ENCODE measurements around the gene MEIS2.

MEIS2 gene

DNA sequence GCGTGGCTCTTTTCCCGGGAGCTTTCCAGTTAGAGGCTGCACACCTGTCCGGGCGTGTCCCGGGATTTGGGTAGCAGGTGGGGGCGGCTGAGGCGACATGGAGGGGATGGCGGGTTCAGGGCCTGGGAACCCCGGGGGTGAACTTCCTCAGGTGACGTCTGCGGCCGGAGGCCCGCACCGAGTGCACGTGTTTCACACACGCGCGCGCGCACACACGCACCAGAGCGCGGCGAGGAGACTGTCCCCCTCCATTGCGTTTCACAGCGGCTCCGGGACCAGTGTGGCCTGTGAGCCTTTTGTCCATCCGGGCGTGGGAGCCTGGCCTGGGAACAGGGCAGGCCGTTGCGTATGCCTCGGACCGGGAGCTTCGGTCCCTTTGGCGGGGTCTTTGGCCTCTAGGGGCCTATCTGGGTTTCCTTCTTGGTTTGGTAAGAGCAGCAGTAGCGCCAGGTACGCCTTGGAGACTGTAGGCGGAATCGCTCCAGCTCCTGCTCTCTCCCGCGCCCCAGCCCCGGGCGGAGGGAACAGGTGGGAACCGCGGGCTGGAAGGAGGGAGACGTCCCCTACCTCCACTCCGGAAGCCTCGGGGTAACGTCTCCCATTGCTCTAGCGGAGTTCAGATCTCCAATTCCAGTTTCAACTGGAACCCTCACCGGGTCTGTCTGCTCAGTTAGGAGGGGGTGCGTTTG is 220.0 kb downstream of the MEIS2 start:
- POLR2A ChIA-PET = no interaction called here
- no peak for DNase-seq (ENCODE audit: extremely low spot score)
- TF ChIP-seq, protein P1, sequence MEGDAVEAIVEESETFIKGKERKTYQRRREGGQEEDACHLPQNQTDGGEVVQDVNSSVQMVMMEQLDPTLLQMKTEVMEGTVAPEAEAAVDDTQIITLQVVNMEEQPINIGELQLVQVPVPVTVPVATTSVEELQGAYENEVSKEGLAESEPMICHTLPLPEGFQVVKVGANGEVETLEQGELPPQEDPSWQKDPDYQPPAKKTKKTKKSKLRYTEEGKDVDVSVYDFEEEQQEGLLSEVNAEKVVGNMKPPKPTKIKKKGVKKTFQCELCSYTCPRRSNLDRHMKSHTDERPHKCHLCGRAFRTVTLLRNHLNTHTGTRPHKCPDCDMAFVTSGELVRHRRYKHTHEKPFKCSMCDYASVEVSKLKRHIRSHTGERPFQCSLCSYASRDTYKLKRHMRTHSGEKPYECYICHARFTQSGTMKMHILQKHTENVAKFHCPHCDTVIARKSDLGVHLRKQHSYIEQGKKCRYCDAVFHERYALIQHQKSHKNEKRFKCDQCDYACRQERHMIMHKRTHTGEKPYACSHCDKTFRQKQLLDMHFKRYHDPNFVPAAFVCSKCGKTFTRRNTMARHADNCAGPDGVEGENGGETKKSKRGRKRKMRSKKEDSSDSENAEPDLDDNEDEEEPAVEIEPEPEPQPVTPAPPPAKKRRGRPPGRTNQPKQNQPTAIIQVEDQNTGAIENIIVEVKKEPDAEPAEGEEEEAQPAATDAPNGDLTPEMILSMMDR (IDR thresholded peaks at IDR 0.05; ENCODE audit: control extremely low read depth, extremely low read depth, low read depth, missing control alignments) = no peak
- CTCF ChIA-PET = no interaction called here

DNA sequence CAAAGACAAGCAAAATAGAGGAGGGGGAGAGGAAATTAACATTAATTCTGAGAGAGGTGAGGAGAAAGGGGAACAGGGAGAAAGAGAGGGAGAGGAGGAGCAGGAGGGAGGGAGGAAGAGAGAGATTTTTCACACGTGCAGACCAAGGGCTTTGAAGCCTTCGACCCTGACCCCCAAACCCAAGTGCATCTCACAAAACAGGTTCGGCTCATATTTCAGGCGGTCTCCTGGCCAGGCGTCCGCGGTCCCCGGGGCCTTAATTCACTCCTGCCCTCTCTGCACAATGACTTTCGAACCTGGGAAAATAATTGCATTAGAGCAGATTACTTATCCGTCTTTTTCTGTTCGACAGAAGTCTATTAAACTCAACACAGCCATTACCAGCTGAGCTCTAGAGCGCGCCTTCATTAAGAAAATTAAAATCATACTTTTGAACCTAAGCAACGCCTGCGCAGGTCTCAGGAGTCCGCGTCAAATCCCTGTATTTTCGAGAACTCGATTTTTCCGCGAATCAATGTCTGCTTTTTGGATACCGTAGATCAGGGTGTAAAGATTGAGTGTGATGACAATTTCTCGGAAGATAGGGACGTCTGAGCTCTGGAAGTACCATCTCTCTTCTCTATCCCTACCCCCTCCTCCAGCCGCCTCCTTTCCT is 220.7 kb downstream of the MEIS2 start:
- ChIA-PET POLR2A (no interaction called here), CTCF (interaction anchor here (1.7 kb wide), 1 partner anchor 226 kb away, joined by 5 read pairs; no protein-coding TSS in a partner anchor)
- DNase-seq (ENCODE audit: extremely low spot score) = no peak
- TF ChIP-seq, protein P1 (IDR thresholded peaks at IDR 0.05; ENCODE audit: control extremely low read depth, extremely low read depth, low read depth, missing control alignments) = no peak

DNA sequence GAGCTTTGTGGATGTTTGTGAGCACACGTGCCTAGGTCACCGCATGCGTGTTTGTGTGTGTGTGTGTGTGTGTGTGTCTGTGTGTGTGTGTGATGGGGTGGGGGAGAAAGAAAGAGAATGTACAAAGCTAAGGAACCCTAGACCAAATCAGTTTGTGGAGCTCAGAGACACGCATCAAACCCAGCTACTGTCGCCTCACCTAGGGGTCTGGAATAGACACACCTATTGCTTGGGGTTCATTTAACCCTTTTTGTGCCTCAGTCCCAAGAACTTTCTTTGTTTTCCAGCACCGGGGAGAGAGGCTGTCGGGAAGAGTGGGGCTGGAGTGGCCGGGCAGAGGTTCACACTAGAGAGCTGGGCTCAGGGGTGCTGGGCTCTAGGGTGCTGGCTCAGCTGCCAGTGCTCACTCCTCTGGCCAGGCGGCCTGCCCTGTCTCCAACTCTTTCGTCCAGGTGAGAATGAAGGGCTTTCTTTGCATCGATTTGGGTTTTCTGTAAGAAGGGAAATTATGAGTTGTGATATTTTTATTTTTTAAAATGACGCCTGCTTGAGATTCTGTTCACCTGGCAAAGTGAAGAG is 221.6 kb downstream of the MEIS2 start:
- TF ChIP-seq, protein P1 (IDR thresholded peaks at IDR 0.05; ENCODE audit: control extremely low read depth, extremely low read depth, low read depth, missing control alignments) = no peak
- ChIA-PET POLR2A (interaction anchor here (1.1 kb wide), 1 partner anchor 222 kb away, joined by 3 read pairs; no protein-coding TSS in a partner anchor), CTCF (interaction anchor here (0.9 to 2.0 kb wide), 5 partner anchors 10 to 1013 kb away, joined by 3 to 5 read pairs (median 3); no protein-coding TSS in a partner anchor)
- DNase-seq (ENCODE audit: extremely low spot score) = no peak

DNA sequence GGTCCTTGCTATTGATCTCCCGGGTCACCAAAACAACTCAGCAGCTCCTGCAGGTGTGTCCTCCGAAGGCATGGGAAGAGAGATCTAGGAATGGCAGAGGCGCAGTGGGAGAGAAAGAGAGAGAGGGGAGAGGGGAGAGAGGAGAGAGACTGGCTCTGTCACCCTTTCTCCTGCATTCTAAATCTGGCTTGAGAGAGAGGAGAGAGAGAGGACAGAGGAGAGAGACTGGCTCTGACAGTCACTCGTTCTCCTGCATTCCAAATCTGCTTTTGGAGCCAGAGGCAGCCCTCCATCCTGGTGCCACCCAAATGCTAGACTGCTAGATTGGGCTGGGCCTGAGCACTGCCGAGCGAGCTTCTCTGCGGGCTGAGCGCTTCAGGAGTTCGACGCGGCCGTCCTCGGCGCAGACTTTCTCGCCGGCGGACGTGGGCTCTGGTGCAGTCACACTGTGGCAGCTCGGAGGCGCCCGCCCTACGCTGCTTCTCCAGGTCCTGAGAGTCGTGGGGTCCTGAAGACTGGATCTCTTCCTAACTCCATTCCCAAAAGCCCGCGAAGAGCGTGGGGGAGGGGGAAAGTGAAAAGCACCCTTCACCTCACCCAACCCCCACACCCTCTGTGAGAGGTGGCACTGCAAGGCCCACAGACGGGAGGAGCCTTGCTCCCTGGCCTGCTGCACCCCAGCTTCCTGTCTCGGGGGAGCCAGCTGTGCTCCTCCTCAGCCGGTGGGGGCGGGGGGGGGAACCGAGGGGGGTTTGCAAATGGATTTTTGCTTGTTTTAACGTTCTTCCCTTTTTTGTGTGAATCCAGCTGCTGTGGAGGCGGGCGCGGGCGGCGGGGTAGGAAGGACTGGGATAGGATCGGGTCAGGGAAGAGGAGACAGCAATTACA is 222.3 kb downstream of the MEIS2 start:
- ChIA-PET CTCF (interaction anchor here (0.9 to 2.0 kb wide), 8 partner anchors 10 to 1126 kb away, joined by 3 to 5 read pairs (median 3); no protein-coding TSS in a partner anchor), POLR2A (interaction anchor here (1.1 kb wide), 1 partner anchor 223 kb away, joined by 3 read pairs; no protein-coding TSS in a partner anchor)
- TF ChIP-seq, protein P1 (IDR thresholded peaks at IDR 0.05; ENCODE audit: control extremely low read depth, extremely low read depth, low read depth, missing control alignments) = no peak
- no peak for DNase-seq (ENCODE audit: extremely low spot score)

DNA sequence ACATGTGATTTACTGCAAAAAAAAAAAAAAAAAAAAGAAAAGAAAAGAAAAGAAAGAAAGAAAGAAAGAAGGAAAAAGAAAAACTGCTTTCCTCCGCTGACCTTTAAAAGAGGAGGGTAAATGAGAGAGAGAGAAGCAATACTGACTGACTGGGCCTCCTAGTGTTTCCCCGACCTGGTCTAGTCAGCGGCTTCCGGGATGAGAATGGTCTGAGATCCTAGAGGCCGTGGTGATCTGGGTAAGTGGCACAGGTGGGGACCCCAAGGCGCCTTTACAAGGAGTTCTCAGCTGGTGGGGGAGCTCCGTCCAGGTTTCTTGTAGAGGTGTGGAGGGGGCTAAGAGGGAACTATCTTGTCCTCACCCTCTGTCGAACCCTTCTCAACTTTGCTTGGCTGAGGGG is 223.1 kb downstream of the MEIS2 start:
- no peak for DNase-seq (ENCODE audit: extremely low spot score)
- ChIA-PET CTCF (interaction anchor here (1.0 to 2.0 kb wide), 8 partner anchors 10 to 1126 kb away, joined by 3 to 5 read pairs (median 3); no protein-coding TSS in a partner anchor), POLR2A (no interaction called here)
- TF ChIP-seq, protein P1 (IDR thresholded peaks at IDR 0.05; ENCODE audit: control extremely low read depth, extremely low read depth, low read depth, missing control alignments) = no peak

Measured in GM10248 (cell line).